HG03196 (cell line): Measurements from ENCODE around the gene DFFA.
"Not testable (repeated sequence)": the region's sequence is repeated elsewhere in the genome, so short reads cannot be mapped to it uniquely, and the experiment has no call there.

Source experiments
- ATAC-seq: cut with Tn5 transposase; IDR thresholded peaks from one replicate; pipeline ENCODE4 v1.9.1; 2021; ENCODE audit not compliant: unreplicated experiment

Gene DFFA

GRCh38 chr1:10506046-10506676 lies 33.8 kb upstream of the DFFA start:
- ATAC-seq, result not testable (repeated sequence)

DNA sequence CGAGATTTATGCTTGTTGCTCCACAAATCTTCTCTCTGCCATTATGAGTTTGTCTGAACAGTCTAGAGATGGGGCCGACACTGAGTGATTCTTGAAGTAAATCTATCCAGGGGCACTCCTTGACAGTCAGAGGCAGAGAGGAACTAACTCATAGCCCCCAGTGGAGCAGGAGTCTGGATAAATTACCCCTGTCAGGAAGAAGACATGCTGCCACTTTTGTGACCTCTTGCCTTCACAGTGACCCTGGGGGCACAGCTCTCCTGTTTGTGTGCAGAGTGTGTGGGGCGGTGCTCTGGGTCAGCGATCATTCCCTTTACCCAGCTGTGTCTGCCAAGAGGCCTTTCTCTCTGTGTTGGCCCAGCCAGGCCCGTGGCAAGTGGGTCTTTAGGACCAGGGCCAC lies 31.9 kb upstream of the DFFA start:
- ATAC-seq, result no peak

GRCh38 chr1:10502206-10502605 lies 29.9 kb upstream of the DFFA start:
- no peak for ATAC-seq

GRCh38 chr1:10498231-10498630 lies 25.9 kb upstream of the DFFA start:
- no peak for ATAC-seq

DNA sequence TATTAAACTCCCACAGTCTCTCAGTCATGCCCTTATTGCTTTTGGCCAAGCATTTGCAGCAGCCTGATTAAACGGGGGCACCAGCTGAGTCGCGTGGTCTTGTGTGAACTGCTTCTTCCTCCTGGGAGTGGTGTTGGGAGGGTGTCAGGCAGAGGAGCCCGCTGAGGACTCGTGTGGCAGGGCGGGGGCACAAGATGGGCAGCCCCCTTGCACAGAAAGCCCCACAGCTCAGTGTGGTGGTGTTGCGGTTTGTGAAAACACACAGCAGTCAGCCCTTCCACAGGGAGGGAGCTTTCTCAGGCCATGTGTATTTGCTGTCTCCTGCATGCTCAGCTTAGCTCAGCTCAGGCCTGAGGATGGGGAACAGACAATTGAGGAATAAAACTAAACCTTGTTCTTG lies 24.8 kb upstream of the DFFA start:
- ATAC-seq, result no peak

- ATAC-seq, result no peak
Measured at GRCh38 chr1:10495952-10496351, 23.6 kb upstream of the DFFA start.

- no peak for ATAC-seq
Measured at GRCh38 chr1:10495475-10495817, 23.1 kb upstream of the DFFA start.

DNA sequence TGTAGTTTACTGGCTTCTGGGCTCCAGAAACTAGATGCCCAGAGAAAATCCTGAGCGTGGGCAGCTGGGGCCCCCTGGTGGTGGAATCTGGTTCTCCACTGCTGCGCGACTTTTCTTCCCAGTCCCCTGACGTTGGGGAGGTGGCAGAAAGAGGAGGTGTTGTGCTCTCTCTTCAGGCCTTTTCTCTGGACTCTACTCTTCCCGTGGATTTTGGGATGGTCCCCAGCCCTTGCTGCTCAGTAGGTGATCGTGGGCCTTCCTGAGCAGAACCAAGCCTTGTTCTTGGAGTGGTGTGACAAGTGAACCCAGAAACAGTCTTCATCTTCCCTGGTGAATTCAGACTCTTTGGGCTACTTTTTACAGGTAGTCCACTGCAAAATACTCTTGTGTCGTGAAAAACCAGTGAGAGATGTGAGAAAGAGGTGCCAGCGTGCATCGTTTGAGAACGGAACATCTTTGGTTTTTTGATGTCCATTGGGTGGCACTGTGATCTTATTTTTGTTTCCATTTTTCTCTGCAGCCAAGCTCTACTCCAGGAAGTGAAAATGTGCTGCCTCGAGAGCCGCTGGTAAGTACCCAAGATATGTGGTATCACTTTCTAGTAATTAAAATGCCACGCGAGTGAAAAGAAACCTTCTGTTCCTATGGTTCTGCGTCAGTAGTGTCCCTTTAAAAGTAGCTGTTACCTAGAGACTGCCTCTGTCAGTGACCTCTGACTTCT lies 22.6 kb upstream of the DFFA start:
- peak; percentile 69 for ATAC-seq

DNA sequence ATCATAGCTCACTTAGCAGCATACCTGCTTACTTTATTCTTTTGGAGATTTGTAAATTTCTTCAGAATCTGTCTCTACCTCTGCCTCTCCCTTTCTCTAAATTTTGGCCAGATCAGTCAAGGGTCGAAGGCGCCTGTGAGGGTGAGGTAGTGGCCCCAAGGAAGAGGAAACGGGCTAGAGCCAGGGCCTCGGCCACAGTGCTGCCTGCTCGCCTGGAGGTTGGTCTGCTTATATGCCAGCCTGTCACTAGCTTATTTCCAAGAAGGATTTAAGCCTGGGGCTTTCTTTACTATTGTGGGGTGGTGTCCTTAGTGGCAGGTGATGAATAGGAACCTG lies 22.1 kb upstream of the DFFA start:
- peak; percentile 6 for ATAC-seq

DNA sequence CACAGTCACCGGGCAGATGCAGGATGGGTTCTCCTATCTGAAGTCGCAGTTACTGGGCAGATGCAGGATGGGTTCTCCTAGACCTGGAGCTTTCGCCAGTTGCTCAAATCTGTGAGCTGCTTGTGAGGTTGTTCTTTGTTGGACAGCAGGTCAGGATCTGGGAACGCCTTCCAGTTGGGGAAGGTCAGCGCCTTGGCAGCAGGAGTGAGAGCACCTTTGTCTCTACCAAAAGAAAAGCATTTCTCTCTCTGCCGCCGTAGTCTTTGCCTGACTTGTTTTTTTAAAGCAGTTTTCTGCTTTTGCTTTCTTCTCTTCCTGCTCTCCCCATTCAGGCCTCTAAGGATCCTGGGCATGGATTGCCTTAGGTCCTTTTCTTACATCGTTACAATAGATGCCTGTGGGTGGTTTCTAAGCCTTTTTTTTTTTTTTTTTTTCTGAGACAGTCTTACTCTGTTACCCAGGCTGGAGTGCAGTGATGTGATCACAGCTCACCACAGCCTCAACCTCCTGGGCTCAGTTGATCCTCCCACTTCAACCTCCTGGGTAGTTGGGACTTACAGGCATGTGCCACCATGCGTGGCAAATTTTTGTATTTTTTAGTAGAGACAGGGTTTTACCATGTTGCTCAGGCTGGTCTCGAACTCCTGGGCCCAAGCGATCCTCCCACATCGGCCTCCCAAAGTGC lies 18.1 kb upstream of the DFFA start:
- no peak for ATAC-seq

DNA sequence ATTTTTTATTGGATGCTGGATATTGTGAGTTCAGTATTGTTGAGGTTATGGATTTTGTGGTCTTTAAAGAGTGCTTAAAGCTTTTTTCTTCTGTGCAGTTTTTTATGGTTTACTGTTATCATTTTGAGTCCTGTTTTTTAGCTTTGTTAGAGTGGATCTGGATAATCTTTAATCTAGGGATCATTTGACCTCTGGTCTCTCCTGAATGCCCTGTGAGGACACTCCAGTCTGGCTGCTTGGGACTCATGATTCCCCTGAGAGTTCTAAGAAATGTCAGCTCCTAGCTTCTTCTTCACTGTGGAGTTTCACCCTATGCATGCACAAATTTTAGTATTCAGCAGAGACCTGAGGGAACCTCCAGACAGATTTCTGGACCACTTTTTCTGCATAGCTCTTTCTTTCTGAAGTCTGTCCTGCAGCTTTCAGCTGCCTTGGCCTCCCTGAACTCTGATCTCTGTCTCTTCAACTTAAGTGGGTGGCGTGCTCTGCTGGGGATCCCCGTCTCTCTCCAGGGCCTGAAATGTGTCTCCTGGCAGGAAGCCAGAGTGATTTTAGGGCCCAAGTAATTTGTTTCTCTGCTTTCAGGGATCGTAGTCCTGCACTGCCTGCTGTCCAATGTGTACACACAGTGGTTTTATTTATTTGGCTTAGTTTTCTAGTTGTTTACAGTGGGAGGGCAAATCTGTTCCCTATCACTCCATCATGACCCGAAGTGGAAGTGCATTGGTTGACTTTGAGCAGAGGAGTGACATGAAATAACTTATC lies 17.1 kb upstream of the DFFA start:
- ATAC-seq, result no peak

DNA sequence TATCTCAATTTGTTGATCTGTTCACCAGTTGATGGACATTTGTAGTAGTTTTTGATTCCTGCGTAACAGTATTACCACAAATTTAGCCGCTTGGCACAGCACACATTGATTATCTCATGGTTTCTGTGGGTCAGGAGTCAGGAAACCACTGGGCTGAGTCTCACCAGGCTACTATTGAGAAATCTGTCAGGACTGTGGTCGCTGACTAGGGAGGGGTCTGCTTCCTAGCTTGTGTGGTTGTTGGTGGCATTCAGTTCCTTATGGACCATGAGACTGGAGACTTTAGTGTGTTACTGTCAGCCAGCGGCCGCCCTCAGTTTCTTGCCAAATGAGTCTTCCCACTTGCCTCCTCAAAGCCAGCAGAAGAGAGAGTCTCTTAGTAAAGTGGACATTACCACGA lies 12.2 kb upstream of the DFFA start:
- no peak for ATAC-seq

GRCh38 chr1:10480614-10481013 lies 8.3 kb upstream of the DFFA start:
- no peak for ATAC-seq

DNA sequence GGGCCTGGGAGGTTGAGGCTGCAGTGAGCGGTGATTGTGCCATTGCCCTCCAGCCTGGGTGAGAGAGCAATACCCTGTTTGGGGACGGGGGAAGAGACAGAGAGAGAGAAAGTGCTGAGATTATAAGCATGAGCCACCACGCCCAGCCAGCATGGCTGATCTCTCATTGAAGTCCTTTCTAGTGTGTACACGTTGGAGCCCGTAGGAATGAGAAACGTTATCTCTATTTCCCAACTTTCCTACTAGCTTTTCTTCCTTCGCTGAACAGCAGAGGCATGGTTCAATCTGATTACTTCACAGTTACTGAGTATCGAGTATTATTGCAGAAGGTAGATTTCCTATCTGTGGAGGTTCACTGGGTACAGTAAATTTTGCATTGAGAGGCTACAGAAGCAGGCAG lies 7.0 kb upstream of the DFFA start:
- no peak for ATAC-seq

- no peak for ATAC-seq
Measured at GRCh38 chr1:10475510-10475909, 3.2 kb upstream of the DFFA start.

- peak; percentile 56 for ATAC-seq
Measured at GRCh38 chr1:10474613-10475507, 2.5 kb upstream of the DFFA start, which contains the start of gene PEX14. TSS of gene PEX14 (plus strand) at chr1:10474950. CDS start at chr1:10474967, 17 bp downstream.

- not testable (repeated sequence) for ATAC-seq
Measured at GRCh38 chr1:10474309-10474612, 1.9 kb upstream of the DFFA start.

GRCh38 chr1:10473145-10473765 lies 926 bp upstream of the DFFA start:
- no peak for ATAC-seq

DNA sequence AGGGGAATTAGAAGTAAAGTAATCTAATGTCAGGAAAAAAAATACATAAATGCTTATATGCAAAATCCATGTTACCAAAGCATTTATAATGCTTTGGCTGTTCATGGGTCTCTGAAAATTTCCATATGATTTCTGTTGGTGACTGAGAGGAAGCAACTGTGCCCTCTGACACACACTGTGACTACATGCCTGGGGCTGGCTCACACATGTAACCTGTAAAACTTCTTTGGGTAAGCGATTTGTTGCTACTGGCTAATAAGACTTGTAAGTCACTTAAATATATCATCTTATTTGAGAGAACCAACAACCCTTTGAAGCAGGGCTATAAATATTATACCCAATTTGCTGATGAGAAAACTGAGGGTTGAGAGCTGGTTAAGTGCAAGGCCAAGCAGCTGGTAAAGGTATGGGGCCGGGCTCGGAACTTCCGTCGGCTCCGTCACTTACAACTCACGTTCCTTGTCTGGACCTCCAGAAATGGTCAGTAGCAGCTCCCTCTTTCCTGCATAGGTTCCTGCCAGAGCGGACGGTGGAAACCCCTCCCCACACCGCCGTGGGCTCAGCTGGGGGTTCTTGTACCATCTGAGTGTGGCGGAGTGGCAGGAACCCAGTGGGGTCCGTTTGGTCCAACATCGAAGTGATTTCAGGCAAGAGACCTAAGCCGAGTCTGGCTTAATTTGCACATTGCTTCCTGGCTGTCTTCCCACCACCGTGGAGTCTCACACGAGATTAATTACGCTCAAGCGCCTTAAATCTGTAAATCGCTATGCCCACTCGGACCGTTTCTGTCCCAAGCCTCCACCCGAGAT lies 714 bp downstream of the DFFA start:
- no peak for ATAC-seq

DNA sequence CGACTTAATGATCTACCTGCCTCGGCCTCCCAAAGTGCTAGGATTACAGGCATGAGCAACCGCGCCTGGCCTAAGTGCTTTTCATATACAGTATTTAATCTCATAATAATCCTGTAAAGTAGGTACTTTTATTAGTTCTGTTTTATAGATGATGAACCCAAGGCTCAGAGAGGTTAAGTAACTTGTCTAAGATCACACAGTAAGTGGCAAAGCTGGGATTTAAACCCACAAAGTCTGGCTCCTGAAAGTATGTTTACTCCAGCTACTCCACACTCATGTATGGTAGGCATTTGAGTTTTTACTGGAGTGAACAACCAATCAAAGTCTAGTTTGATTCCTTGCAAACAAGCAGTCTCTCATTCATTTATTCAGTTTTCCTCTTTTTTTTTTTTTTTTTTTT lies 2.3 kb downstream of the DFFA start:
- ATAC-seq, result no peak
